Measurements from ENCODE around the gene RASAL2. TPM values are rescaled to one million over a fixed set of nuclear protein-coding genes. Genes with fewer than 3 reads are reported as not detected.

The RASAL2 gene
- total and polyA plus RNA-seq, 2 of the 4 experiments (the other 2 are of a cell fraction), result 13.1 to 20.6 TPM

- H3K36me3 ChIP-seq (ENCODE audit: control insufficient read depth, insufficient read depth, low read length), result peaks cover 15% of the 10 kb centered on the region
- no peak overlapping the region for H2BK15ac ChIP-seq (ENCODE audit: low read depth, low read length)
- H4K91ac ChIP-seq (ENCODE audit: insufficient read depth, low read depth, low read length), result no peak overlapping the region
- no peak overlapping the region for H2AFZ ChIP-seq (replicated peaks; ENCODE audit: low read length, poor library complexity)
- no peak overlapping the region for H3K9ac ChIP-seq (ENCODE audit: low read depth, low read length)
- H3K18ac ChIP-seq (ENCODE audit: low read depth, low read length), result no peak overlapping the region
- dilution Hi-C loops (cut with HindIII; ENCODE audit: low sequenced_read_pairs, unreplicated experiment), result no loop called here
- H4K5ac ChIP-seq (ENCODE audit: low read depth, low read length), result no peak overlapping the region
- H3K27ac ChIP-seq (ENCODE audit: insufficient read depth, low read length), result no peak overlapping the region
- H3K23ac ChIP-seq (ENCODE audit: low read depth, low read length), result no peak overlapping the region
- CTCF ChIA-PET, result no interaction called here
- ATAC-seq (ENCODE audit: low read depth), result no peak
- no peak overlapping the region for H3K56ac ChIP-seq (ENCODE audit: extremely low read depth, insufficient read depth, low read length)
- no peak overlapping the region for H2AK5ac ChIP-seq (ENCODE audit: low read depth, low read length)
- intact Hi-C loops (cut with micrococcal nuclease), result no loop called here
- BruUV-seq (replicated peaks), result no TSS peak
- H3K4ac ChIP-seq (ENCODE audit: low read depth, low read length), result no peak overlapping the region
- H4K20me1 ChIP-seq (ENCODE audit: insufficient read depth, low read length), result no peaks in the 10 kb centered on the region
- no peaks in the 10 kb centered on the region for H3K27me3 ChIP-seq (ENCODE audit: control insufficient read depth, insufficient read depth, low read length)
- H2AK9ac ChIP-seq (replicated peaks; ENCODE audit: low read depth, low read length, poor library complexity), result no peak overlapping the region
- H3K14ac ChIP-seq (replicated peaks; ENCODE audit: low read depth, low read length), result no peak overlapping the region
- no peak overlapping the region for H2BK5ac ChIP-seq (ENCODE audit: low read depth, low read length, poor library complexity, severe bottlenecking)
- no peaks in the 10 kb centered on the region for H3K79me1 ChIP-seq (ENCODE audit: low read depth in 1 of 2, low read length in 2 of 2)
- in situ Hi-C loops (cut with MboI; ENCODE audit: low sequenced_read_pairs), result no loop called here
- peaks cover 2% of the 10 kb centered on the region; the same call in 1 of the 2 replicates for H3K9me1 ChIP-seq (ENCODE audit: insufficient read depth, low read length)
- TF ChIP-seq MAFK (IDR thresholded peaks at IDR 0.05; ENCODE audit: low read depth, low read length) (no peak), CEBPB (IDR thresholded peaks at IDR 0.05; ENCODE audit: low read depth, low read length) (no peak), RCOR1 (IDR thresholded peaks at IDR 0.05; ENCODE audit: insufficient replicate concordance, low read length) (no peak)
- TF ChIP-seq, protein P1, sequence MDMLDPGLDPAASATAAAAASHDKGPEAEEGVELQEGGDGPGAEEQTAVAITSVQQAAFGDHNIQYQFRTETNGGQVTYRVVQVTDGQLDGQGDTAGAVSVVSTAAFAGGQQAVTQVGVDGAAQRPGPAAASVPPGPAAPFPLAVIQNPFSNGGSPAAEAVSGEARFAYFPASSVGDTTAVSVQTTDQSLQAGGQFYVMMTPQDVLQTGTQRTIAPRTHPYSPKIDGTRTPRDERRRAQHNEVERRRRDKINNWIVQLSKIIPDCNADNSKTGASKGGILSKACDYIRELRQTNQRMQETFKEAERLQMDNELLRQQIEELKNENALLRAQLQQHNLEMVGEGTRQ (IDR thresholded peaks at IDR 0.05; ENCODE audit: low read depth, low read length), result no peak
- H3K4me1 ChIP-seq (ENCODE audit: control insufficient read depth, insufficient read depth, low read length), result no peaks in the 10 kb centered on the region
- no peak overlapping the region for H3K4me2 ChIP-seq (ENCODE audit: low read depth, low read length)
- H2BK120ac ChIP-seq (ENCODE audit: low read depth, low read length), result no peak overlapping the region
- no peak overlapping the region for H2BK20ac ChIP-seq (ENCODE audit: low read depth, low read length)
- DNase-seq, result no peak
- POLR2A ChIA-PET (ENCODE audit: unreplicated experiment), result no interaction called here
- H3K9me3 ChIP-seq (ENCODE audit: control insufficient read depth, insufficient read depth, low read length), result no peaks in the 10 kb centered on the region
- H4K8ac ChIP-seq (ENCODE audit: low read depth in 2 of 2, low read length in 2 of 2), result no peak overlapping the region
- no peak overlapping the region for H3K4me3 ChIP-seq (ENCODE audit: insufficient read depth, low read depth, low read length)
These were observed 378.6 kb downstream of the RASAL2 start for GRCh38 chr1:178472531-178472930.
